ENCODE data around the gene RAB34.

The RAB34 gene

GRCh38 chr17:28717578-28718332 lies at the start of gene RAB34:
Gene RAB34, minus strand, starts transcription at chr17:28717868. Its CDS starts 602 bp downstream, at chr17:28717266.
- DNase-seq = peak; percentile 96

- no peak for DNase-seq
Observed at GRCh38 chr17:28765038-28765437, 47.4 kb upstream of the RAB34 start.

GRCh38 chr17:28763804-28764266 lies 46.2 kb upstream of the RAB34 start:
- DNase-seq = peak; percentile 58

- DNase-seq = no peak
Observed at GRCh38 chr17:28763137-28763799, 45.6 kb upstream of the RAB34 start.

- no peak for DNase-seq
Observed at GRCh38 chr17:28760601-28761562, 43.2 kb upstream of the RAB34 start.

- no peak for DNase-seq
Observed at GRCh38 chr17:28759256-28759865, 41.7 kb upstream of the RAB34 start.

- DNase-seq = no peak
Observed at GRCh38 chr17:28758411-28759121, 40.9 kb upstream of the RAB34 start.

- no peak for DNase-seq
Observed at GRCh38 chr17:28756049-28756804, 38.6 kb upstream of the RAB34 start.

GRCh38 chr17:28755486-28755885 lies 37.8 kb upstream of the RAB34 start:
- DNase-seq = no peak

GRCh38 chr17:28751600-28752366 lies 34.1 kb upstream of the RAB34 start:
- no peak for DNase-seq

- DNase-seq = peak; percentile 93
Observed at GRCh38 chr17:28750178-28751047, 32.7 kb upstream of the RAB34 start.

- no peak for DNase-seq
Observed at GRCh38 chr17:28749516-28750177, 32.0 kb upstream of the RAB34 start.

GRCh38 chr17:28748852-28749515 lies 31.3 kb upstream of the RAB34 start:
- DNase-seq = no peak

- no peak for DNase-seq
Observed at GRCh38 chr17:28747801-28748750, 30.4 kb upstream of the RAB34 start.

GRCh38 chr17:28747051-28747691 lies 29.5 kb upstream of the RAB34 start:
- peak; percentile 76 for DNase-seq

GRCh38 chr17:28746611-28747050 lies 29.0 kb upstream of the RAB34 start:
- peak; percentile 87 for DNase-seq
